H9 (cell line): Measurements from ENCODE around the gene MME. TPM values are rescaled to one million over a fixed set of nuclear protein-coding genes. Genes with fewer than 3 reads are reported as not detected.

Source experiments
- DNase-seq: peaks from one replicate; pipeline ENCODE4 v3.0.0-alpha.2; 2017
- H2AFZ ChIP-seq: one replicate; pipeline ENCODE4 v1.6.1; 2013; ENCODE audit warnings: mild to moderate bottlenecking, low read length, control low read depth, moderate library complexity
- H2AK5ac ChIP-seq: 2 replicates; pipeline ENCODE4 v1.6.1; 2013; ENCODE audit warnings: low read length, control low read depth, mixed read lengths; ENCODE audit not compliant: insufficient read length
- H2BK120ac ChIP-seq: one replicate; pipeline ENCODE4 v1.6.1; 2013; ENCODE audit warnings: low read depth, mild to moderate bottlenecking, low read length, control low read depth, inconsistent platforms; ENCODE audit not compliant: poor library complexity, severe bottlenecking
- H2BK12ac ChIP-seq: 2 replicates; pipeline ENCODE4 v1.6.1; 2013; ENCODE audit warnings: low read length, control low read depth, mixed read lengths, low read depth; ENCODE audit not compliant: insufficient read length
- H2BK15ac ChIP-seq: 2 replicates; pipeline ENCODE4 v1.6.1; 2013; ENCODE audit warnings: low read depth, low read length, control low read depth
- H2BK20ac ChIP-seq: one replicate; pipeline ENCODE4 v1.6.1; 2013; ENCODE audit warnings: low read depth, mild to moderate bottlenecking, low read length, control low read depth, inconsistent platforms; ENCODE audit not compliant: poor library complexity, severe bottlenecking
- H2BK5ac ChIP-seq: 2 replicates; pipeline ENCODE4 v1.6.1; 2013; ENCODE audit warnings: low read length, control low read depth, mixed read lengths; ENCODE audit not compliant: insufficient read length
- H3K14ac ChIP-seq: 2 replicates; pipeline ENCODE4 v1.6.1; 2013; ENCODE audit warnings: low read length, control low read depth; ENCODE audit not compliant: insufficient read depth
- H3K18ac ChIP-seq: 2 replicates; pipeline ENCODE4 v1.6.1; 2013; ENCODE audit warnings: low read depth, mild to moderate bottlenecking, mixed read lengths, low read length, control low read depth; ENCODE audit not compliant: insufficient read length
- H3K23ac ChIP-seq: 2 replicates; pipeline ENCODE4 v1.6.1; 2013; ENCODE audit warnings: low read length, control low read depth, mixed read lengths, low read depth; ENCODE audit not compliant: insufficient read length
- H3K23me2 ChIP-seq: 2 replicates; pipeline ENCODE4 v1.6.1; 2013; ENCODE audit warnings: low read depth, mild to moderate bottlenecking, mixed read lengths, low read length, control low read depth; ENCODE audit not compliant: insufficient read length, poor library complexity, severe bottlenecking
- H3K27ac ChIP-seq: 2 replicates; pipeline ENCODE4 v1.5.1; 2013; ENCODE audit warnings: low read length, control low read depth, mixed read lengths, low read depth; ENCODE audit not compliant: insufficient read length
- H3K27me3 ChIP-seq: 2 replicates; pipeline ENCODE4 v1.6.1; 2013; ENCODE audit warnings: low read length, control low read depth, inconsistent platforms; ENCODE audit not compliant: insufficient read depth
- H3K4ac ChIP-seq: 2 replicates; pipeline ENCODE4 v1.6.1; 2013; ENCODE audit warnings: low read depth, mild to moderate bottlenecking, control low read depth, inconsistent platforms, low read length, moderate library complexity
- H3K4me1 ChIP-seq: 2 replicates; pipeline ENCODE4 v1.6.1; 2013; ENCODE audit warnings: low read length, control low read depth, inconsistent platforms; ENCODE audit not compliant: insufficient read depth
- H3K4me2 ChIP-seq: 2 replicates; pipeline ENCODE4 v1.6.1; 2013; ENCODE audit warnings: low read length, control low read depth, mixed read lengths; ENCODE audit not compliant: insufficient read length, insufficient read depth
- H3K56ac ChIP-seq: 2 replicates; pipeline ENCODE4 v1.6.1; 2013; ENCODE audit warnings: low read depth, mild to moderate bottlenecking, mixed read lengths, low read length, control low read depth; ENCODE audit not compliant: insufficient read length
- H3K79me1 ChIP-seq: 2 replicates; pipeline ENCODE4 v1.6.1; 2013; ENCODE audit warnings: low read depth, mild to moderate bottlenecking, moderate library complexity, low read length, control low read depth, inconsistent platforms; ENCODE audit not compliant: insufficient read depth, poor library complexity, severe bottlenecking
- H3K79me2 ChIP-seq: 2 replicates; pipeline ENCODE4 v1.6.1; 2013; ENCODE audit warnings: low read length, control low read depth, inconsistent platforms; ENCODE audit not compliant: insufficient read depth
- H3K9ac ChIP-seq: 2 replicates; pipeline ENCODE4 v1.6.1; 2013; ENCODE audit warnings: low read length, control low read depth, mixed read lengths; ENCODE audit not compliant: insufficient read length; ENCODE audit errors: extremely low read depth
- H3K9me3 ChIP-seq: one replicate; pipeline ENCODE4 v1.6.1; 2013; ENCODE audit warnings: low read depth, low read length, inconsistent platforms; ENCODE audit not compliant: control insufficient read depth
- H3T11ph ChIP-seq: one replicate; pipeline ENCODE4 v1.6.1; 2013; ENCODE audit warnings: mild to moderate bottlenecking, low read length, control low read depth, inconsistent platforms
- H4K20me1 ChIP-seq: one replicate; pipeline ENCODE4 v1.6.1; 2013; ENCODE audit not compliant: control insufficient read depth, insufficient read length, insufficient read depth
- H4K5ac ChIP-seq: 2 replicates; pipeline ENCODE4 v1.6.1; 2013; ENCODE audit warnings: low read depth, mild to moderate bottlenecking, mixed read lengths, low read length, control low read depth; ENCODE audit not compliant: insufficient read length
- H4K8ac ChIP-seq: replicated peaks from 2 replicates; pipeline ENCODE4 v1.6.1; 2013; ENCODE audit warnings: low read length, control low read depth, mixed read lengths, low read depth; ENCODE audit not compliant: insufficient read length
- H4K91ac ChIP-seq: 2 replicates; pipeline ENCODE4 v1.6.1; 2013; ENCODE audit warnings: low read depth, mild to moderate bottlenecking, moderate library complexity, mixed read lengths, low read length, control low read depth; ENCODE audit not compliant: insufficient read length
- H3K27ac Mint-ChIP-seq, 3 experiments: 2 replicates in 2 of 3; 3 replicates in 1 of 3; pipeline ENCODE4 v1.8.0; 2020 to 2021; ENCODE audit warnings: mixed read lengths in 3 of 3, mild to moderate bottlenecking in 1 of 3, moderate library complexity in 1 of 3
- H3K27me3 Mint-ChIP-seq: 2 replicates; pipeline ENCODE4 v1.8.0; 2021; ENCODE audit warnings: low read depth, mild to moderate bottlenecking, moderate library complexity, mixed read lengths
- H3K36me3 Mint-ChIP-seq, 3 experiments: 2 replicates in 2 of 3; 3 replicates in 1 of 3; pipeline ENCODE4 v1.8.0; 2020 to 2021; ENCODE audit warnings: low read depth in 3 of 3, mixed read lengths in 3 of 3; ENCODE audit not compliant: insufficient read depth in 1 of 3
- H3K4me1 Mint-ChIP-seq, 2 experiments: 2 replicates each; pipeline ENCODE4 v1.8.0; 2020; ENCODE audit warnings: mixed read lengths in 2 of 2
- H3K4me3 Mint-ChIP-seq, 2 experiments: 2 replicates in 1 of 2; 3 replicates in 1 of 2; pipeline ENCODE4 v1.8.0; 2020 to 2021; ENCODE audit warnings: mild to moderate bottlenecking in 2 of 2, mixed read lengths in 2 of 2, moderate library complexity in 1 of 2
- H3K9me3 Mint-ChIP-seq, 2 experiments: 2 replicates in 1 of 2; 3 replicates in 1 of 2; pipeline ENCODE4 v1.8.0; 2020; ENCODE audit warnings: mild to moderate bottlenecking in 2 of 2, mixed read lengths in 2 of 2, moderate library complexity in 1 of 2
- WGBS: extraction: QIAGEN DNeasy Blood & Tissue Kit; methylation state at CpG from one replicate; pipeline ENCODE4 v1.1.7; 2013; ENCODE audit warnings: missing lambda C conversion rate, low lambda C conversion rate, mixed read lengths; ENCODE audit not compliant: insufficient read length; ENCODE audit errors: extremely low coverage; 5-methylcytosine and 5-hydroxymethylcytosine counted together
- total RNA-seq: library from RNA; stranded (reverse); gene quantifications from 2 replicates; pipeline ENCODE4 v1.2.1, GENCODE V29; 2021
- TF ChIP-seq, protein P1 (sequence below): fragments of 200-600 bp; sonication (generic); conservative IDR thresholded peaks from 3 replicates; pipeline ENCODE4 v1.8.0; 2021; ENCODE audit warnings: antibody characterized with exemption, mild to moderate bottlenecking

Gene MME
- total RNA-seq, 1 experiment from 2014 or later = 16.4 TPM

DNA sequence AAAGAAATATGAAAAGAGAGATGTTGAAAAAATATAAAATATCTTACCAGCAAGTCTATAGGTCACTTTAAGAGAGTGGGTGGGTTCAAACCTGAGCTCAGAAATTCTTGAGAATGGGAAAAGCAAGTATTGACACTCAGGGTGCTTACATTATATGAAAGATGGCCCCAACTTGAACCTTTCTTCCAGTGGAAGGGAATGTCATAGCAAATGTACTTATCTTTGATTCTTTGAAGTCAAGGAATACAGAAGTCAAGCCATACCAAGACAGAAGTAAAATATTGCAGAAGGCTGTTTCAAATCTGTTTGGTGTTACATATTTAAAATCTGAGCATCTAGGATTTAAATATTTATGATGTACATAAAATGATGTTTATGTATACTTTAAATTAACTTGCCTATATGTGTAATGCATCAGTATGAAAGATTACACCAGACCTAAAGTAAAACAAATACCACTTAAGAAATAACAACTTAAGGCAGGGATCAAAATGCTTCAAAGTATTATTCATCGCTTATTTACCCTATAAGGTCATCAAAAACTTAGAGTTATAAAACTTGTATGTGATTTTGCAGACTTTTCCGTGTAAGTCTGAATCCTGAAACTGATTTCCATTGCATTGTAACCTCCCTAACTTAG is 8.7 kb downstream of the MME start:
- Histone ChIP-seq H3K23me2 (no peaks in the 10 kb centered on the region), H3K23ac (no peak overlapping the region), H2BK20ac (no peak overlapping the region), H2BK5ac (no peak overlapping the region), H4K20me1 (no peaks in the 10 kb centered on the region), H2AK5ac (no peak overlapping the region), H4K8ac (no peak overlapping the region), H3K4ac (no peak overlapping the region), H3K79me1 (no peaks in the 10 kb centered on the region), H3K18ac (no peak overlapping the region), H3K4me2 (no peak overlapping the region), H2AFZ (no peak overlapping the region), H4K91ac (no peak overlapping the region), H3K27me3 (no peaks in the 10 kb centered on the region), H3K27ac (no peak overlapping the region), H3K9me3 (no peaks in the 10 kb centered on the region), H2BK12ac (no peak overlapping the region), H3K9ac (no peak overlapping the region), H3K4me1 (no peaks in the 10 kb centered on the region), H2BK15ac (no peak overlapping the region), H2BK120ac (no peak overlapping the region), H3T11ph (no peak overlapping the region), H3K79me2 (no peaks in the 10 kb centered on the region), H3K14ac (no peak overlapping the region), H4K5ac (no peak overlapping the region), H3K56ac (no peak overlapping the region)
- Mint-ChIP-seq H3K36me3 (peaks cover 0 to 4% (median 0%) of the 10 kb centered on the region in 3 experiments; a peak in 1 of 7 replicates), H3K4me1 (no peaks in the 10 kb centered on the region), H3K9me3 (no peaks in the 10 kb centered on the region), H3K27me3 (no peaks in the 10 kb centered on the region), H3K27ac (no peak overlapping the region), H3K4me3 (no peak overlapping the region)
- no peak for DNase-seq
- TF ChIP-seq, protein P1, sequence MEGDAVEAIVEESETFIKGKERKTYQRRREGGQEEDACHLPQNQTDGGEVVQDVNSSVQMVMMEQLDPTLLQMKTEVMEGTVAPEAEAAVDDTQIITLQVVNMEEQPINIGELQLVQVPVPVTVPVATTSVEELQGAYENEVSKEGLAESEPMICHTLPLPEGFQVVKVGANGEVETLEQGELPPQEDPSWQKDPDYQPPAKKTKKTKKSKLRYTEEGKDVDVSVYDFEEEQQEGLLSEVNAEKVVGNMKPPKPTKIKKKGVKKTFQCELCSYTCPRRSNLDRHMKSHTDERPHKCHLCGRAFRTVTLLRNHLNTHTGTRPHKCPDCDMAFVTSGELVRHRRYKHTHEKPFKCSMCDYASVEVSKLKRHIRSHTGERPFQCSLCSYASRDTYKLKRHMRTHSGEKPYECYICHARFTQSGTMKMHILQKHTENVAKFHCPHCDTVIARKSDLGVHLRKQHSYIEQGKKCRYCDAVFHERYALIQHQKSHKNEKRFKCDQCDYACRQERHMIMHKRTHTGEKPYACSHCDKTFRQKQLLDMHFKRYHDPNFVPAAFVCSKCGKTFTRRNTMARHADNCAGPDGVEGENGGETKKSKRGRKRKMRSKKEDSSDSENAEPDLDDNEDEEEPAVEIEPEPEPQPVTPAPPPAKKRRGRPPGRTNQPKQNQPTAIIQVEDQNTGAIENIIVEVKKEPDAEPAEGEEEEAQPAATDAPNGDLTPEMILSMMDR = no peak
- no CpG with 5 or more reads among the region's 2 CpGs for WGBS
